Amygdala (tissue), 56 donors: ENCODE data around the gene ZBTB46.

ENCODE experiments used
- DNase-seq, 56 donors: peaks; one replicate each; lab custom pipeline; 2025; lab: John Stamatoyannopoulos, UW

ZBTB46 gene

GRCh38 chr20:63750807-63751470 lies 80.1 kb downstream of the ZBTB46 start:
- no peak for DNase-seq

DNA sequence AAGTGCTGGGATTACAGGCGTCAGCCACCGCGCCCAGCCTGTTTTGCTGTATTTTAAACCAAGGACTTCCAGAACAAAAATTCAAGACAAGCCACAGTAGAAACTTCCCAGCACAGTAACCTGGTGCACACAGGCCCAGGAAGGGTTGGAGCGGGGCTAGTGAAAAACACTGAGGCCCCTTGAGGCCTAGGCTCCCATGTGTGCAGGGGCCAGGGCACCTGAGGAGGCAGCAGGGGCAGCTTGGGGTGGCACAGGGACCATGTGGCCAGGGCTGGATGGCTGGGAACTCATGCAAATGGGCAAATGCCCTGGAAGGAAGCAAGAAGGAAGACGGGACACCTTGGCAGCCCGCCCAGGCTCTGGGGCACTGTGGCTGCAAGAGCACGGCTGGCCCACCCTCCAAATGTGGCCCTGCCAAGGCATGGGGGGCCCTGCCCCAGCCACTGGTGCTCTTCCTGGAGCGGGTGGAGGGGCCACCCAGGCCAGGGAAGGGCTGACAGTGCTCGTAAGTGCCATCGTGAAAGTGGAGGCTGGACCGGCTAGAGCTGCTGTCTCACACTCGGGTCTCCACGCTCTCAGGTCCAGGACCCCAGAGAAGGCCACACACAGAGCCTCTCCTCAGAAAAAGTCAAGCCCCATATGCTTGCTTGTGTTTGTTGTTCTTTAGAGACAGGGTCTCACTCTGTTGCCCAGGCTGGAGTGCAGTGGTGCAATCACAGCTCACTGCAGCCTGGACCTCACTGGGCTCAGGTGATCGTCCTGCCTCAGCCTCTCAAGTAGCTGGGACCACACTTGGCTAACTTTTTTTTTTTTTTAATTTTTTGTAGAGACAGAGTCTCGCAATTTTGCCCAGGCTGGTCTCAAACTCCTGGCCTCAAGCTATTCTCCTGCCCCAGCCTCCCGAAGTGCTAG lies 81.2 kb downstream of the ZBTB46 start:
- DNase-seq, result peak in 15 of 56 donors; percentile 15 to 63 (median 40)

DNA sequence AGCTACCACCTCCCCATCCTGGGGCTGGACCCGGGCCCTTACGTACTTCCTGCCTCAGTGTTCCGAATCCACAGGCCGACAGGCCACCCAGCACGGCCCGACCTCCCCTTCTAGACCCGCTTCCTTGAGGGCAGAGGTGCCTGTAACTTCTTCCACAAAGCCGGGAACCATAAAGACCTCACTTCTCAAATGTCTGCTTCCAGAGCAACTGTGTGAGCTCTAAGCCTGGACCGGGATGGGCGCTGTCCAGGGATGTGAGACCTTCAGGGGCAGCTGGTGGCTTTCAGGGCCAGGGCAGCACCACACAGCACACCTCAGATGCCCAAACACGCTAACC lies 82.2 kb downstream of the ZBTB46 start:
- no peak for DNase-seq

GRCh38 chr20:63748070-63748933 lies 82.8 kb downstream of the ZBTB46 start:
- DNase-seq, result no peak

DNA sequence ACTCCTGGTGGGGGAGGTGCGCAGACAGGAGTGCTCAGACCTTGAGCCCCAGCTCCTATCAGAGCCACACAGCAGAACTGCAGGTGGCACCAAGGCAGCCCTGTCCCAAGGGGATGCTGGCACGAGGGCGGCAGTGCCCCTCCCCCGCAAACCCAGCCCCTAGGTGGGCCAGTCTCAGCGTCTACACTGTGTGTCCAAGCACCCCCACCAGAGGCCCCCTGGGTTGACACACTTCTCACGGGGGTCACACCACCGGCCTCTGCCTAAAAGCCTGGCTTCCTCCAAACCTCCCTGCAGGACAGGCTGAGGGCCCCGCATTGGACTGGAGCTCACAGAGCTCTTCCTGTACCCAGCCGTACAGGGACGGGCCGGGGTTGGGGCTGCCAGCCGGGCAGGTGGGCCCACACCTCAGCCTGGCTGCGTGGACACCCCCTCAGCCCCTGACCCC lies 83.4 kb downstream of the ZBTB46 start:
- no peak for DNase-seq

GRCh38 chr20:63746751-63747315 lies 84.2 kb downstream of the ZBTB46 start:
- DNase-seq, result no peak

- no peak for DNase-seq
Measured at GRCh38 chr20:63745961-63746731, 84.9 kb downstream of the ZBTB46 start.

DNA sequence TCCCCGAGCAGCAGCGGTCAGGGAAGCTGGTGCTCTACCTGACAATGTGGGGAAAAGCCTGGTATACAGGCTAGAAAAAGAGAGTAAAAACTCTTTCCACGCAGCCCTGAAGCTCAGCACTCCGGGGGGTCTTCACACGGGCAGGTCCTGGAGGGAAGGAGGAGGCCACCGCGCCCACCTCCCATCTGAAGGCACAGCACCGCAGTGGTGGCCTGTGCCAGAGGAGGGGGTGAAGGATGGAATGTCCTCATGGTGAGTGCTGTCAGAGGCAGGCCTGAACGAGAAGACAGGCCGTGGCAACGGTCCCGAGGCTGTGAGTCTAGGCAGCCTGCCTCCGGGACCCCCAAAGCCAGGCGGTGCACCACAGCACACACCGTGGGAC lies 85.6 kb downstream of the ZBTB46 start:
- DNase-seq, result no peak

DNA sequence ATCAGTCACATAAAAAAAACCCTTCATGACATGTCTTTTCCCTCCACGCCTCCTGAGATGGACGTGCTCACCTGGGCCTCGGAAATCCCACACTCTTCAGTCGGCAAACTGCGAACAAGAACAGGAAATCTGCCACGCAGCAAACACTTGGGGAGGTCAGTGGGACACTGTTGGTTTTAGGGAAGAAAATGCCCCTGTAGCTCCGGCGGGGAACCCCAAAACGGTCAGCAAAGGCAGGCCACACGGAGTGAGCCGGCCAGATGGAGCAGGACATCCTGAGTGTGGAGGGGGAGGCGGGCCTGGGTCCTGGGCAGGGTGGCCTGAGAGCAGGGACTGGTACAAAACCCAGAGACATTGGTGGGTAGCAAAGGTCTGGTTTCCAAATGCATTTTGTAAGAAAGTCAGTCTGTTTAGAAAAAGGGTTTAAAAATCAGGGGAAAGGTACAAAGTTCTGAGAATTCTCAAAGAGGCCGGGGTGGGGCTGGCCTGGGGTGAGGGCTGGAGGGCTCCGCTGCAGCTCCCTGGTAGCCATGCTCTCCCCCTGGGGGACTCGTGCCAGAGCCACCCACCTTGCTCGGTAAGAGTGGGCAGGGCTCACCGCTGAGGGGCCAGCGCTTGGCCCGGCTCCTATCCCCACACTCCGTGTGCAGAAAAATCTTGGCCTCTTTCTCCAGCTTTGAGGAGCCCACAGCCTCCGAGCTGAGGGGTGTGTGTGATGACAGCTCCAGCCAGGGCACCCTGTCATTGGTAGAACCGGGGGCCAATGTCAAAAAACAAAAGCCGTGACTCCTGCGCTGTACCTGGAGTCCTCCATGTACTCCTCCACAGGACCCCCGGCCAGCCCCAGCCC lies 86.3 kb downstream of the ZBTB46 start:
- no peak for DNase-seq

GRCh38 chr20:63744158-63744557 lies 86.9 kb downstream of the ZBTB46 start:
- DNase-seq, result no peak

DNA sequence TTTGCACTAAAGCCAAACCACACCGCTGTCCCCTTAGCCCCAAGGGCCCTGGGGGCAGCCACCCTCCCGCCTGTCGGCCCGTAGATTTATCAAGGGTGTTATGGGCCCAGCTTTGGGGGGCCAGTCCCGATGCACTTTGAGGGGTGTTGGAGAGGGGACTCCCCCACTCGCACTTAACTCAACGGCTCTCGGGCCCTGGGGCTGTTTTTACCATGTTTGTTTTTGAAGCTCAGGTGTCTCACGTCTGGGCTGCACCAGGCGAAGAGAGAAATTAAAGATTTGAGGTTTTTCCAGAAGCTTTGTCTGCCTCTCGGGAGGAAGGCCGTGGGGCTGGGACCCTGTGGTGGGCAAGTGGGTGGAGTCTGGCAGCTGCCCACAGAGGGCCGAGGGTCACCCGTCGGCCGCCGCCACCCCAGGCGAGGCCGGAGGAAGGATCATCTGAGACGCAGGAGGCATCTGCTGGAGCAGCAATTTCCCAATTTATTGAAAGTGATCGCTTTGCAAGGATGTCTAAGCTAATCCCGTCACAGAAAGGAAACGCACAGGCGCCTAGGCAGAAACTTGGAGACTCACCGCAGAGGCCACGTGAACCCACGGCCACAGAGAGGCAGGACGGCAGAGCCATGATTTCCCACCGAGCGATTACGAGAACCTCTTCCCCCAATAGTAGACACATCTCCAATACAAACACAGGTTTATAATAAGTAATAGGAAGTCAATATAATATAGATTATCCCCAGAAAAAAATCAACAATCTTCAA lies 87.7 kb downstream of the ZBTB46 start:
- no peak for DNase-seq

- no peak for DNase-seq
Measured at GRCh38 chr20:63742381-63743024, 88.6 kb downstream of the ZBTB46 start.

GRCh38 chr20:63741676-63742380 lies 89.2 kb downstream of the ZBTB46 start:
- no peak for DNase-seq

DNA sequence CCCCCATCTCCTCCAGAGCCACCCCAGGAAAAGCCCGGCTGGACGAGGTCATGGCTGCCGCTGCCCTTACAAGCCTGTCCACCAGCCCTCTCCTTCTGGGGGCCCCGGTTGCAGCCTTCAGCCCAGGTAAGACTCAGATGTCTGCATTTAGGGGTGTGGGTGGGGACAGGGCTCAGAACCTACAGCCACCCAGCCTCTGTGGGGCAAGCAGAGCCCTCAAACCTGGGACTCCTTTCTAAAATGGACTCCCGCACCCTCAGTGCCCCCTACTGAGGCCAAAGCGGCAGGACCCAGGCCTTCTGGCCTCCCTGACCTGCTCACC lies 89.7 kb downstream of the ZBTB46 start:
- DNase-seq, result no peak

GRCh38 chr20:63740627-63741353 lies 90.3 kb downstream of the ZBTB46 start:
- peak in 51 of 56 donors; percentile 26 to 89 (median 65) for DNase-seq

DNA sequence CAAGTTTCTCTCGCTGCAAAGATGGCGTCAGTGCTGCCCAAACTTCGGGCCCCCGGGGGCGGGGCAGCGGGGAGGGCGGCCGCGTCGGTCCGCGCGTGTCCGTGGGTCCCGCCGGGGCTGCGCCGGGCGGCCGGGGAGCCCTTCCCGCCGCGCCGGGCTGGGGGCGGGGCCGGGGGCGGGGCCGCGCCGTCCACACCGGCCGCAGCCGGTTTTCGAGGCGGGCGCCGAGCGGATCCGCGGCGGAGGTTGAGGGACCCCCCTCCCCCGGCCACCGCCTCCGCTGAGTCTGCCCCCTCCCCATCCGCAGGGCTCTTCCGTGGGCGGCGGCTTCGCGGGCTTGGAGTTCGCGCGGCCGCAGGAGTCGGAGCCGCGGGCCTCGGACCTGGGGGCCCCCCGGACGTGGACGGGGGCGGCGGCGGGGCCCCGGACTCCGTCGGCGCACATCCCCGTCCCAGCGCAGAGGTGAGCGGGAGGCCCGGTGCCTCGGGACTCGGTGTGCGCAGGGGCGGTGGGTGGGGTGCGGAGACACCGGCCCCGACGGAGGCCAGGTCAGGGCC lies 90.9 kb downstream of the ZBTB46 start:
- peak in 8 of 56 donors; percentile 17 to 61 (median 37) for DNase-seq
